Measurements from ENCODE around the gene SART3. TPM values are rescaled to one million over a fixed set of nuclear protein-coding genes. Genes with fewer than 3 reads are reported as not detected.

The SART3 gene, protein sequence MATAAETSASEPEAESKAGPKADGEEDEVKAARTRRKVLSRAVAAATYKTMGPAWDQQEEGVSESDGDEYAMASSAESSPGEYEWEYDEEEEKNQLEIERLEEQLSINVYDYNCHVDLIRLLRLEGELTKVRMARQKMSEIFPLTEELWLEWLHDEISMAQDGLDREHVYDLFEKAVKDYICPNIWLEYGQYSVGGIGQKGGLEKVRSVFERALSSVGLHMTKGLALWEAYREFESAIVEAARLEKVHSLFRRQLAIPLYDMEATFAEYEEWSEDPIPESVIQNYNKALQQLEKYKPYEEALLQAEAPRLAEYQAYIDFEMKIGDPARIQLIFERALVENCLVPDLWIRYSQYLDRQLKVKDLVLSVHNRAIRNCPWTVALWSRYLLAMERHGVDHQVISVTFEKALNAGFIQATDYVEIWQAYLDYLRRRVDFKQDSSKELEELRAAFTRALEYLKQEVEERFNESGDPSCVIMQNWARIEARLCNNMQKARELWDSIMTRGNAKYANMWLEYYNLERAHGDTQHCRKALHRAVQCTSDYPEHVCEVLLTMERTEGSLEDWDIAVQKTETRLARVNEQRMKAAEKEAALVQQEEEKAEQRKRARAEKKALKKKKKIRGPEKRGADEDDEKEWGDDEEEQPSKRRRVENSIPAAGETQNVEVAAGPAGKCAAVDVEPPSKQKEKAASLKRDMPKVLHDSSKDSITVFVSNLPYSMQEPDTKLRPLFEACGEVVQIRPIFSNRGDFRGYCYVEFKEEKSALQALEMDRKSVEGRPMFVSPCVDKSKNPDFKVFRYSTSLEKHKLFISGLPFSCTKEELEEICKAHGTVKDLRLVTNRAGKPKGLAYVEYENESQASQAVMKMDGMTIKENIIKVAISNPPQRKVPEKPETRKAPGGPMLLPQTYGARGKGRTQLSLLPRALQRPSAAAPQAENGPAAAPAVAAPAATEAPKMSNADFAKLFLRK
- total RNA-seq: 52.6 and 159 TPM in 2 replicates

DNA sequence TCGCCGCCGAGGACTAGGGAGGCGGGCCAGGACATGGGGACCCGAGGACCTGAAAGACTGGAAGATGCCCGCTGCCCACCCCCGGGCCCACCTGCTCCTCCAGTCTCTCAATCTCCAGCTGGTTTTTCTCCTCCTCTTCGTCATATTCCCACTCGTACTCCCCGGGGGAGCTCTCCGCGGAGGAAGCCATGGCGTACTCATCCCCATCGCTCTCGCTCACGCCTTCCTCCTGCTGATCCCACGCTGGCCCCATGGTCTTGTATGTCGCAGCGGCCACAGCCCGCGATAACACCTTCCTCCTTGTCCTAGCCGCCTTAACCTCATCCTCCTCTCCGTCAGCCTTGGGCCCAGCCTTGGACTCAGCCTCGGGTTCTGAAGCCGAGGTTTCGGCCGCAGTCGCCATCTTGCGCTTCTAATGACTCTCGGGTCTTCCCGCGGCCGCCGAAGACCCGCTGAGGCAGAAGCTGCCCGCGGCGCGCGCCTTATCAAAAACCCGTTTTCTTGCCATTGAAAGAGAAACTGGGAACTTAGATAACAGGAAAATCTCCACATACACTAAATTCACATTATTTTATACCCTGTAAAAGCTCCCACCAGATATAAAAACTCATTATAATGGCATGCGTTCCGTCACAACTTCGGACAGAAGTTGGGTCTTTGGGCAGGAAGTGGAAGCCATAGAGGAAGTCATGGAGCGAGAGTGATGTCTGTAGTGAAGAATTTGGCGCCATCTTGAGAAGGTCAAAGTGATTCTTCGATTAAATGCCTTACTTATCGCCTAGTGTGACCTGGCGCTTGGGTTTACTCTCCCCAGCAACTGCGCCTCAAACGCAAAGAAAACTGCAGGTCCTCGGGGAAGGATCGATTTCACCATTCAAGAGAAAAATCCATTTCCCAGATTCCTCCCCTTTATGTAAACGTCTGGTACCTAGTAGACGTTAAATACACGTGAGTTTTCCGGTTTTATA is at the start of gene SART3:
Gene SART3, minus strand, starts transcription at position 422 of the 968 bp plus-strand sequence. Its CDS starts 19 bp downstream, at position 403.

DNA sequence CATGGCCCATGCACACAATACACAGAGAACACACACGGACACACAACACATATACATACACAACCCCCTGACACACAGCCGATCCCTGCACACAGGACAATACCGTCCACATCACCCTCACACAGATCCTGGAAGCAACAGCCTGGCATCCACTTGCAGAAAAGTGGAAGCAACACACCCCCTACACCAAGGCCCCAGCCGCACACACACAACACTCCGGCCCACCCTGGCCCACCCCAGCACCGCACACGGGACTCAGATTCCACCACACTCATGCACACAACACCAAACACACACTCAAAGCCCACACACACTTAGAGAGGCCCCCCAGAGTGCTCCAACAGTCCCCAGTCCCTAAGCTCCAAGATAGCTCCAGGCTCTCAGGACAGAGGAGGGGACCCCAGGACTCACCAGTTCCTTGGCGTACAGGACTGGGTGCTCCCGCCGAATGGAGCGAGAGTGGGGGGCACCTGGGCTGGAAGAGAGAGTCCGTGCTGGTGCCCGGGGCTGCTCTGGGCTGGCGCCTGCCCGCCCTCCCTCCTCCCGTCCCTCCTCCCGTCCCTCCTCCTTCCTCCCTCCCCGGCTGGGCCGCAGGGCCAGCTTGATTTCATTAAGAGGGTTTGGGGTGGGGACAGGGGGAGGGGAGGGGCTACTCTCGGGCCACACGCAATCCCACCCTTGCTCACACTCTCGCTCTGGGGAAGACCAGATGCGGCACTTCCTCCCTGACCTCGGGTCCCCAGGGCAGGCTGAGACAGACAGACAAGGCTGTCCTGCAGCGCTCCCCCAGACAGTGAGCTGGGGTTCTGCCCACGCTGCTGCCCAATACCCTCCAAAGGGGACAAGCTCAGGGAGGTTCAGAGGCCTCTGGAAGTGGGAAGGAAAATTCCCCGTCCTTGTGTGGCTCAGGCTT is 36.8 kb upstream of the SART3 start, which contains the start of gene TMEM119:
Gene TMEM119, minus strand, starts transcription at position 526 of the 913 bp plus-strand sequence. CDS start 5,701 bp downstream, outside the sequence.

DNA sequence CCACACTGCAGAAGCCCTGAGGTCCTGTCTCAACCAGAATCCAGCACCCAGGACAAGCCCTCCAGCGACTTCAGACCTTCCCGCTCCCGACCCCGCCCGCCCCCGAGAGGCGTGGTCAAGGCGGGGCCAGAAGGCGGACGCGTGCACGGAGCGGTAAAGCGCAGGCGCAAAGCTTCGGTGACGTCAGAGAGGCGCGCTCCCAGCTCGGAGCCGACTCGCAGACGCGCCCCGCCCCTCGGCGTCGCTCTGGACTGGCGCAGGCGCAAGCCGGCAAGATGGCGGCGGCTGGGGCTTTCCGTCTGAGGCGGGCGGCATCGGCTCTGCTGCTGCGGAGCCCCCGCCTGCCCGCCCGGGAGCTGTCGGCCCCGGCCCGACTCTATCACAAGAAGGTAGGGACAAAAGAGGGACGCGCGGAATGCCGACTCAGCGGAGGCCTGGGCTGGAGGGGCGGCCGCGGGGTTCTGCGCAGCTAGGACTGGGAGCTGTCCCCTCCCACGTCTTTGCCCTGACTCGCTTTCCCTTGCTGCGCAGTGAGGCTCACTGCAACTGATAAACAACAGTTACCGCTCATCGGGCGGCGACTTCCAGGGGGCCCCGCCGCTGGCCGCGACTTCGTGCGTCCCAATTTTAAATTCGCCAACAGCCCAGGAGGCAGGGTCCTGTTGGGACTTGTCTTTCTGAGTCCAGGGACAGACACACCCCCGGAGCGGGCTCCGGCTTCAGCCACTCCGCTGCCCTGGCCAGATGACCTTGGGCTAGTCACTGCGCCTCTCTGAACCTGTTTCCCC is 1.6 kb upstream of the SART3 start, which contains the start of gene ISCU:
Gene ISCU, plus strand, starts transcription at position 249 of the 788 bp plus-strand sequence. Its CDS starts 27 bp downstream, at position 276.

DNA sequence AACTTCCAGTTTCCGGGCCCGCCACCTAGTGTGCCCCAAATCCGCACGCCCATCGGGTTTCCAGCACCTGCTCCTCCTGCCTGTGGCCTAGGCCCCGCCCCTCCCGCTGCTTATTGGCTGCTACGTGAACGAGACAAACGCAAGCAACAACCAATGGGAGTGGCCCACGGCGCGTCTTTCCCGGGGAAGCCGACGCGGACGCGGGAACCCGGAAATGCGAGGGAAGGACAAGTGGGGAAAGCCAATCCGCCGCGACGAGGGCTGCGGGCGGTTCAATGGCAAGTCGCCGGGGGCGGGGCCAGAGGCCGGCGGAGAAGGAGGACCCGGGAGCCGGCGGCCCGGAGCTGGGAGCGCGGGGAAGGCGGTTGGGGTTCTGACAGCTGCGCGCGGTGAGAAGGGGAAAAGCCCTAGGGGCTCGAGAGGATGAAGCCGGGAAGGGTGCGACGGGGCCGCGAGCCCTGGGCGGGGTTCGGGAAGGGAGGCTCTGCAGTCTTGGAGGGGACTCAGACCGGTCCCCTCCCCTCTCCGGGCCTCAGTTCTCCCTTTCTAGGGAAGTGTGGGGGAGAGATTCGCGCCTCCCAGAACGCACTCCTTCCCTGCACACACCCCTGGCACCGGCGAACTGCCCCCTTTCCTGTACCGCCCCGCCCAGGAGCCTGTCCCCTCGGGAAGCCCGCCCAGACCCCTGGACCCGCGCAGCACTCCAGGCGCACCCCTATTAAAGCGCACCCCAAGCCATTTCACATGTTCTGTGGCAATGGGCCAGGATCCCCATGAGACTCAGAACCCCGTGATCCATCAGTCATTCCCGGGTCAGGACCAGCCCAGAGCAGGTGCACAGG is 45.8 kb downstream of the SART3 start, which contains the start of gene FICD:
Gene FICD, plus strand, starts transcription at position 305 of the 842 bp plus-strand sequence. CDS start 1,696 bp downstream, outside the sequence.

Other genes with a start within 250 kb of the SART3 start
- gene CMKLR1, start 221.9 kb downstream of the SART3 start, total RNA-seq: under 0.01 TPM in 1 of 2 replicates, not detected in the other
- gene FICD, start 45.9 kb downstream of the SART3 start, total RNA-seq: 5.0 and 8.2 TPM in 2 replicates
- 82.6 and 115 TPM in 2 replicates for gene ISCU, start 1.4 kb upstream of the SART3 start, total RNA-seq
- gene TMEM119, start 36.9 kb upstream of the SART3 start, total RNA-seq: under 0.01 TPM in 1 of 2 replicates, not detected in the other
- 0.16 and 0.25 TPM in 2 replicates for gene SELPLG, start 72.7 kb upstream of the SART3 start, total RNA-seq
- 155 and 247 TPM in 2 replicates for gene CORO1C, start 170.3 kb upstream of the SART3 start, total RNA-seq

Measured in bladder microvascular endothelial cell (primary cell).